Fibroblast of pulmonary artery (primary cell): ENCODE measurements around the gene FCN1.

ENCODE experiments used
- DNase-seq: peaks from one replicate; pipeline ENCODE4 v3.0.0-alpha.2; 2010; ENCODE audit warnings: low read depth
- H3K4me3 ChIP-seq: replicated peaks from 2 replicates; pipeline ENCODE4 v1.5.1; 2011; ENCODE audit warnings: low read depth, mild to moderate bottlenecking, control low read depth, low read length, moderate library complexity
- TF ChIP-seq, protein P1 (sequence below): IDR thresholded peaks from 2 replicates; pipeline ENCODE4 v1.5.1; 2011; ENCODE audit warnings: mild to moderate bottlenecking, control low read depth, low read length, inconsistent platforms; ENCODE audit errors: missing control alignments

FCN1 gene

GRCh38 chr9:134891713-134892112 is 26.0 kb downstream of the FCN1 start:
- TF ChIP-seq, protein P1, sequence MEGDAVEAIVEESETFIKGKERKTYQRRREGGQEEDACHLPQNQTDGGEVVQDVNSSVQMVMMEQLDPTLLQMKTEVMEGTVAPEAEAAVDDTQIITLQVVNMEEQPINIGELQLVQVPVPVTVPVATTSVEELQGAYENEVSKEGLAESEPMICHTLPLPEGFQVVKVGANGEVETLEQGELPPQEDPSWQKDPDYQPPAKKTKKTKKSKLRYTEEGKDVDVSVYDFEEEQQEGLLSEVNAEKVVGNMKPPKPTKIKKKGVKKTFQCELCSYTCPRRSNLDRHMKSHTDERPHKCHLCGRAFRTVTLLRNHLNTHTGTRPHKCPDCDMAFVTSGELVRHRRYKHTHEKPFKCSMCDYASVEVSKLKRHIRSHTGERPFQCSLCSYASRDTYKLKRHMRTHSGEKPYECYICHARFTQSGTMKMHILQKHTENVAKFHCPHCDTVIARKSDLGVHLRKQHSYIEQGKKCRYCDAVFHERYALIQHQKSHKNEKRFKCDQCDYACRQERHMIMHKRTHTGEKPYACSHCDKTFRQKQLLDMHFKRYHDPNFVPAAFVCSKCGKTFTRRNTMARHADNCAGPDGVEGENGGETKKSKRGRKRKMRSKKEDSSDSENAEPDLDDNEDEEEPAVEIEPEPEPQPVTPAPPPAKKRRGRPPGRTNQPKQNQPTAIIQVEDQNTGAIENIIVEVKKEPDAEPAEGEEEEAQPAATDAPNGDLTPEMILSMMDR: no peak
- no peak for DNase-seq
- no peak overlapping the region for H3K4me3 ChIP-seq

GRCh38 chr9:134891053-134891452 is 26.7 kb downstream of the FCN1 start:
- no peak for DNase-seq
- TF ChIP-seq, protein P1: no peak

DNA sequence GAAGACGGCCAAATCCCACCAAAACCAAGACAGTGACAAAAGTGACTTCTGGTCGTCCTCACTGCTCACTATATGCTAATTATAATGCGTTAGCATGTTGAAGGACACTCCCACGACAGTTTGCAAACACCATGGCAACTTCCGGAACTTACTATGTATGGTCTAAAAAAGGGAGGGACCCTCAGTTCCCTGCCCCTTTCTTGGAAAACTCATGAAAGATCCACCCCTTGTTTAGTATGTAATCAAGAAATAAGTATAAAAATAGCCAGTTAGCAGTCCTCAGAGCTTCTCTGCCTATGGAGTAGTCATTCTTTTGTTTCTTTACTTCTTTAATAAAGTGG is 27.6 kb downstream of the FCN1 start:
- no peak overlapping the region for H3K4me3 ChIP-seq
- TF ChIP-seq, protein P1: no peak
- no peak for DNase-seq

More at GRCh38 chr9:134891053-134891452, 26.7 kb downstream of the FCN1 start:
- no peak overlapping the region for H3K4me3 ChIP-seq

GRCh38 chr9:134889386-134890154 is 28.1 kb downstream of the FCN1 start:
- TF ChIP-seq, protein P1: no peak
- no peak overlapping the region for H3K4me3 ChIP-seq
- DNase-seq: no peak

DNA sequence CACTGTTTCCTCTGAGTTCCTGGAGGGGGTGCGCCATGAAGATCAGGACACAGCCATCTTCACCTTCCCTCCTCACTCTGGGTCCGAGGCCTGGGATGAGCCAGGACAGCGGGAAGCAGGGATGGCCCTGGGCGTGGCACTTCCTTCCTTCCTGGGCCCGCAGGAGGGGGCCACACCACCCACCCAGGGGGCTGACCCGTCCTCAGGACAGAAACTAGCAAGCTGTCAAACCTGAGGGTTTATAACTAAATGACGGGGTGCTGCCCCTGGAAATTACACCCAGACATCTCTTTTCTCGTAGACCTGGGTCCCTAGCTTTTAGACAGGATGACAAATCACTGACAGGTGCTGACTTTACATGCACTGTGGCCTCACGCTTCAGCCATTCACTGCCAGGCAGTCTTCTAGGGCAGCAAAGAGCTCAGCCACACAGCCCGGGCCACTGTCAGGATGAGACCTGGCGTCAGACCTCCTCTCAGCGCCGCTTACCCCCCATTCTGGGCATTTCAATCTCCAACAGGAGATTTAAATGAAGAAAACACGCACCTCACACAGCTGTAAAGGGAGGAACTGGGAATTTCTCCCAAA is 29.0 kb downstream of the FCN1 start:
- no peak for DNase-seq

GRCh38 chr9:134887686-134888602 is 29.8 kb downstream of the FCN1 start:
- TF ChIP-seq, protein P1: no peak
- no peak overlapping the region for H3K4me3 ChIP-seq
- no peak for DNase-seq

More for the DNA sequence above, 29.0 kb downstream of the FCN1 start:
- TF ChIP-seq, protein P1: no peak
- no peak overlapping the region for H3K4me3 ChIP-seq
